Cardiac septum (tissue), 1 donor: Measurements from ENCODE around the gene ETFA. TPM values are rescaled to one million over a fixed set of nuclear protein-coding genes. Genes with fewer than 3 reads are reported as not detected.
A peak's percentile ranks its signal among the peaks of the same experiment; 100 is the strongest.

Experiments used
- DNase-seq: peaks from one replicate; pipeline ENCODE4 v3.0.0-alpha.2; 2020; ENCODE audit warnings: low spot score
- intact Hi-C: fragments of 100-400 bp; cut with DNase I; formaldehyde crosslinking; loops from one replicate; pipeline ENCODE4 v1.14.0; 2022
- total RNA-seq: library from RNA; stranded (reverse); fragmentation: NEBNext Ultra II Directional; extraction: Animal tissue kit (Norgen Biotek cat#: 25700); gene quantifications from one replicate; pipeline ENCODE4 v1.2.1, GENCODE V29; 2021
- donor health status: DM: no; HTN: no; CAD: no.

Gene ETFA
- total RNA-seq, 1 donor from 2014 or later: 351 TPM

DNA sequence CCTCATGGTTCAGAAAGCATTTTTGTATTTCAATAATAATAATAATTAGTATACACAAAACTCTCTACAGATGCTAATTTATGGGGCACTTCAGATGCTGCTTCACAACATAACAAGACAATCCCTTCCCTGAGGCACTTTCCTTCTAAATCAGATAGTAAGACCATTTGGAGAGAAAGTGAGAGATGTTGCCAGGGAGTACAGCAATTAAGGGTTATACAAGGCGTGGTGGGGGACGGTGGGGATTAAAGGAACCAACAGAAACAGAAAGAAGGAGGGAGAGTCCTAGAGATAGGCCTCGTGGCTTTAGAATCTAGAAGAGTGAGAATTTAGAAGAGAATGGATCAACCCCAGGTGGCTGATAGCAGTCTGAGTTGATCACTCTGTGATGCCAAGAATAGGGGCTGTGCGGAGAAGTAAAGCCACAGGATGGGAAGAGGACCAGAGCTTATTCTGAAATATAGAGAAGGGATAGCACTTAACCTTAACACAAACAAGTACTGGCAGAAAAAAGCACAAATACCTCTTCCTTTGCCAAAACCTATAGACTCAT, 76.9 kb downstream of the ETFA start:
- intact Hi-C loops: loop anchor here (5.0 kb wide), 1 partner anchor 42 kb away; no protein-coding TSS in a partner anchor
- no peak for DNase-seq

DNA sequence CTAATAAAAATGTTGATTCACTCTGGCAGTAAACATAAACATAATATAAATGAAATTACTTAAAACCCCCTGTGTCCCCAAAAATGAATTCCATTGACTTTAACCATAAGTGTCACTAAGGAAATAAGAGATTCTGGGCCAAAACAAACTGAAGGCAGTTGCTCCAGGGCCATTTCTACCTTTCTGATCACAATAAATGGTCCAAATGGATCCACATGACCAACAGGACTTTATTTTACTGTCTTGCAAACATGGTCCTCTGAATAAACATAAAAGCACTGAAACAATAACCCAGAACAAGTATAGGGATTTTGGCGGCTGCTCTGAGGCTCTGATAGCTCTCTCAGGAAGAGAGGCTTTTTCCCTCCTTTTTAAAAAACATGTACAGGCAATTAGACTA, 77.3 kb downstream of the ETFA start:
- no peak for DNase-seq
- intact Hi-C loops: loop anchor here (5.0 kb wide), 1 partner anchor 42 kb away; no protein-coding TSS in a partner anchor

DNA sequence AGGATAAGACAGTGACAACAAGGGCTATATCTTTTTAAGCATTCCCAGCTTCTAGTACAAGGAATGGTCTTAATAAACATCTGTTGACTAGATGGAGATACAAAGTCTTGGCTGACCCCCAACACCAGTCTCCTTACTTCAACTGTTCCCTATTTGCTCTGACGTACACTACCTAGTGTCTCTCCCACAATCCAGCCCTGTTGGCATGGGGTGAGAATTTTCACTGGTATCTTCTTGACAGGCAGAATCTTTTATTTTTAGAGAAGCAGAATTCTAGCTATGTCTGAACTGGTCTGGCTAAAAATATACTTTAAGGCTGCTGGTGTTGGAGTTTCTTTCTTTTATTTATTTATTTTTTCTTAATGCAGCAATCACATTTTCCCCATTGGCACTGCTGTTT, 82.0 kb downstream of the ETFA start:
- no peak for DNase-seq
- intact Hi-C loops: no loop called here

DNA sequence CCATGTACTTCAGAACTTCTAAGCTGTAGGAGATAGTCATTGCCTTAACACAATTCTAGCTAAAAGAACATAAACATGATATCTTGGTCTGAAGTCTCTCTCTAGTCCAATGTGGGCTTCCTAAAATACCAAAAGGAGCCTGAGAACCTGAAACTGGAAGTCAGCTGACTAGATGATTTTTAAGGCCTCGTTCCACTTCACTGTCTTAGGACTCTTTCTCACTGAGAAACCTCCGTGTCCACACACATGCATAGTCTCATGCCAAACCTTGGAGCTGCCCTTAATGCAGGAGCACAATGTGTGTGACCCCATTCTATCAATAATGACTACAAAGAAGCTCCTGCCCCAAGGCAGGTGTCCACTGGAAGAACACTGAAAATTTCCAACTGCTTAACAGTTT, 87.7 kb downstream of the ETFA start:
- DNase-seq: no peak
- intact Hi-C loops: no loop called here

DNA sequence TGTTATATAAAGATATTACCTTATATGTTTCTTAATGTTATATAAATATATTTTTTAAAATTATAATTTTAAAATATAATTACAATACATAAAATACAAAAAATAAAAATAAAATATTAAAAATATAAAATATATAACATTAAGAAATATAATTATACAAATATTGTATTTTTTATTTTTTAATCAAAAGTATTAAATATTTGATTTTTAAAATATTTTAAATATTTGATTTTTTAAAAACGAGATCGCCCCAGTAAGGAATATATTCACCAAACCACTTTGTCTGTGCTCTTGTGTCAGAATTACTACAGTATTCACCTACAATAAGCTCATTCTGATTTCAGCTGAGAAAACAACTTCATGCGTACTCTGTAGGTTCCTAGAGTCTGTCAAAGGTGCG, 89.1 kb downstream of the ETFA start:
- DNase-seq: no peak

DNA sequence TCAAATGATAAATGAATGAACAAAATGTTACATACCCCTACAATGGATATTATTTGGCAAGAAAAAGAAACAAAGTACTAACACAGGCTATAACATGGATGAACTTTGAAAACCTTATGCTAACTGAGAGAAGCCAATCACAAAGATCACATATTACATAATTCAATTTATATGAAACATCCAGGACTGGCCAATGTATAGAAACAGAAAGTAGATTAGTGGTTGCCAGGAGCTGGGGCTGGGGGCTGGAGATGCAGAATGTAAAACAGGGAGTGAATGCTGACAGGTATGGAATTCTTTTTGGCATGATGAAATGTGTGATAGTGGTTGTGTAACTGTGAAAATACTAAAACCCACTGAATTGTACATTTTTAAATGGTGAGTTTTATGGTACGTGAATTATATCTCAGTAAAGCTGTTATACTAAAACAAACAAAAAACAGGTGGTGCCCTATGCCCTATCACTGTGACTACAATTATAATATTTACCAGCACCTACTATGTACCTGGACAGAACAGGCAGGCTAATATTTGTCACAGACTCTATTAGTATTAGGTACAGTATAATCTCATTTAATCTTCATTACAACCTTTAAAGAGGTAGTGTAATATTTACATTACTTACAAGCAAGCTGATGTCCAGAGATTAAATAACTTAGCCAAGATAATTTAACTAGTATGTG, 90.0 kb downstream of the ETFA start:
- no peak for DNase-seq
- intact Hi-C loops: no loop called here

More for the DNA sequence above, 89.1 kb downstream of the ETFA start:
- intact Hi-C loops: no loop called here

DNA sequence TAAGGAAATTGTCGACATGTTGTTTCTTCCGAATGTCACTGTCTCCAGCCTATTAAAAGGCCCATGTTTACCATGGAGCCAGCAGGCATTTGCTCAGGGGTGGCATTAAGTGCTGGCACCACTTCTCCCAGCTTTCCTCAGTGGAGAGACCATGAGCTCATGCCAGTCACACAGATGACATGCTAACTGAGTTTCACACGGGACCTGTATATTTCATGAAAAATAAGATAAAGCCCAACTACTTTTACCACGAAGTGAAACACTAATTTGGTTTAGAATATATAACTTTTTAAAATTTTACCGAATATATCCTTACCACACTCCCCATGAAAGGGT, 93.4 kb downstream of the ETFA start:
- intact Hi-C loops: no loop called here
- DNase-seq: no peak

DNA sequence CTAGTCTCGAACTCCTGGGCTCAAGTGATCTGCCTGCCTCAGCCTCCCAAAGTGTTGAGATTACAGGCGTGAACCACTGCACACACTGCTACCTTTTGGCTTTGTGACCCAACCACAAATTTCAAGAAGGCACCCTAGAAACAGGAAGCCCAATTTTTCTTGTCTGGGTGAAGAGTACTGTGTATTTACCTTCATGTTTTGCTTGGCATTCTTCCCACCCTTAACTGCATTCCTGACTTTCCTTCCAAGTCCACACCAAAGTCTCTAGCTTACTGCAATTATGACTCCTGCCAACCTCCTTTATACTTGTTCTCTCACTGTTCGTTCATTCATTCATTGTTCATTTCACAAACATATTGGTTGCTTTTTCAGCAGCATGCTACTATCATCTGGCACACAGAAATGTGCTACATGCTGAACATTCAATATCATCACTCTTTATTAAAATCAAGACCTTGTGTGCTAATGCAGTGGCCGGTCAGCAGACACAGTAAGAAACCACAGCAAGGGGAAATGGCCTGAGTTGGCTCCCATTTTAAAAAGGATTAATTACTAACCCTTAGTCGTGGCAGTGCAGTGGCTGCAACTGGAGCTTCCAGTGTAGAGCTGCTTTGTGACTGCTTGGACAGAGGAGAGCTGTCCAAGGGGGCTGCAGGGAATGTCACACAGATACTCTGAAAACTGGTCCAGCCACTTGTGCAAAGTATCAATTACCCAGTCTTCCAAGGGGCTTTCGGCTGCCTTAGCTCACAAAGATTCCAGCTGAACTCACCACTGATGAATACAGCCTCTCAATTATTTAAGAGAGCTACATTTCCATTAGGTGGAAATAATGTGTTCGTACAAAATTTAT, 94.0 kb downstream of the ETFA start:
- intact Hi-C loops: no loop called here

DNA sequence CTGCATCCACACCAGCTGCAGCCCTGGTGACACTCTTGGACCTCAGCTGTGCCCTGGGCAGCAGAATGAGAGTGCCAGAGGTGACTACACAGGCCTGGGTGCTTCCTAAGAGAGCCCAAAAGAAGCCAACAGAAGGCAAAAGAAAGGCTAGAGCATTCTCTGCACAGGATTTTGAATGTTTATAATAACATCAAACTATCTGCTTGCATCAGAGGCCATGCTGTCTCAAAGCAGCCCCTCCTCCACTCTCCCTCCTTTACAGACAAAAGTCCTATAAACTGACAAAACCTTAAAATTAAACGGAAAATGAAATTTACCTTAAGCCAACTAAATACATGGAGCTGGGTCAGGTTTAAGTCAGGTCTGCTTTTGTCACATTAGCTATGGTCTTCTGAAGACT, 95.6 kb downstream of the ETFA start:
- intact Hi-C loops: no loop called here
- DNase-seq: no peak

More for the DNA sequence above, 94.0 kb downstream of the ETFA start:
- no peak for DNase-seq

DNA sequence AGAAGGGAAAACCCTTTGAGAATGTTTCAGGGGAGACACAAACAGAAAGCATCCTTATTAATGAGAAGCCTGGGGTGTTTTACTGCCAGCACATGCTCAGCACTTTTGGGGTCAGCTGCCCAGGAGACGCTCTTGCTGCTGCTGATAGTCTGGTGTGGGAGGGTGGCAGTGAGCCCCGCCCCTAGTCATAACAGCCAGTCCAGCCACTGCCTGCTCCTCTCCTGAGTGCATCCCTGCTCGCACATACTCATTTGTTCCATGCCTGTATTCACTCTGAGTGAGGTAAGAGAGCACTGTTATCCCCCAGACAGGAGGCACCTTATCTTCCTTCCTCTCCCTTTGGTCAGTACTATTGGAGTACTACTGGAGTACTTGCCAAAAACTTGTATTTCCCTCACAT, 101.3 kb downstream of the ETFA start:
- intact Hi-C loops: no loop called here
- no peak for DNase-seq

DNA sequence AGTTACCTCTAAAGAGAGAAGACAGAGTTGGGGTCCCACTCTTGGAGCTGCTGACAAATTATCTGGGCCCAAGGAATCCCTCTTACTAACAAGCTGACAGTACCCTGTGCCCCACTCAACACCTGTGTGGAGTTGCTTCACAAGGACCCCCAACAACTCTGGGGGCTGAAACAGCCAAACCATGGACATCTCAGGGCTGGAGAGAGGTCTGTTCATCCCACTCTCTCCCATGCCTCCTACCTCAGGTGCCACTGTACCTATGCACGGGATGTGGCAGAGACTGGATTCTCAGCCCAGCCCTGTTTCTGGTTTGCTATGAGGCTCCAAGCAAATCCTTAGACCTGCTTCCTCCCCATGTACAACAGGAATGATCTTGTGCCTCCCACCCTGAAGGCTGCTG, 101.7 kb downstream of the ETFA start:
- intact Hi-C loops: no loop called here
- DNase-seq: no peak

DNA sequence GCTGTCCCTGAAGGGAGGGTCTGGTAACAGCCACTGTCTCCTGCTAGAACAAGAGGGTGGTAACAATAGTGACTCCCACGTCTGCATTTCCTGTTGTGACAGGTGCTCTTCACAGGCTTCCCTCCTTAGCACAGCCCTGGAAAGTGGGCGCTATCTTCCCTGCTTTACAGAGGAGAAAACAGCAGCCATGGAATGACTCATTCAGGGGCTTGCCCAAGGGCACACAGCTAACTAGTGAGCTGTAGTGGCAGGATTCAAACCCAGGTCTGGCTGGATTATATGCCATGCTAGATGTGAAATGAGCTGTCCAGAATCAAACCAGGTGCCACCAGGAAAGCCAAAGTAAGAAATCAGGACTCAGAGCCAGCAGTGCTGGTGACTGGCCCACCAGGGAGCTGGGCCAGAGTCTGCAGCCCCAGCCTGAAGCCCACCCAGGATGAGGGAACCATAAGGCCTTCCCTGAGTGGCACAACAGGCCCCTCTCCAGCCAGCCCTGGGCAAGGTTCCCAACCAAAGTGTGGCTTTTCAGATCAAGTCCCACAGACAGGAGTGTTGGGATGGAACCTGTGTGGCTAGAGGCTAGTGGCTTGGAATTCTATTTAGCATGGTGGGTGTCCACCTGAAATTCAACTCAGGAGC, 102.4 kb downstream of the ETFA start:
- no peak for DNase-seq
- intact Hi-C loops: no loop called here

DNA sequence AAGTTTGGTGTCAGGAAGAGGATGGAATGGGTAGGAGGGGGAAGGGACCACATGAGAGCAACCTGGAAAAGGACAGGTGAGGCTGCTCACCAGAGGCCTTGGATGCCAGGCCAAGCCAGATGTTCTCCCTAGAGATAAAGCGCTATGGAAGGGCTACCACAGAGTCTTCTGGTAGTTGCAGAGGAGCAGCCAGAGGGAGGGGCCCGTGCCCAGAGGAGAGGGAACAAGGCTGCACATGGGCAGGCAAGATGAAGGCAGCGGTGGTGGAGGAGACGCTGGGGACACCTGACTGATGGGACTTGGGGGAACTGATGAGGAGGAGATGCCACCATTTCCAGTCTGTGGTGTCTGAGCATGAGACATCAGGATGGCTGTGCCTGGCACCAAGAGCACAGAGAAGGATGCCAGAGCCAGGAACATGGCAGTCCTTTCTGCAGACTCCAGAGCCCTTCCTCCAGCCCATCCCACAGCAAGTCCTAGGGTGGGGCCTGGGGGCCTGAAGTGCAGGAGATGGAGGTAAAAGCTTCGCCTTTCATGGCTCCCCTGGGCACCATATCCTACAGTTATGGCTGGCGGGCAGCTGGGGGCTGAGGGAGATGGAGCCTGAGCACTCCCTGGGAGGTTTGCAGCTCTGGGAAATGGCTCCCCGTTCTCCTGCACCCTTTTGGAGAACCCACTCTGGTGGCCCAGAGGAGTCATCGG, 103.0 kb downstream of the ETFA start:
- intact Hi-C loops: no loop called here
- no peak for DNase-seq

DNA sequence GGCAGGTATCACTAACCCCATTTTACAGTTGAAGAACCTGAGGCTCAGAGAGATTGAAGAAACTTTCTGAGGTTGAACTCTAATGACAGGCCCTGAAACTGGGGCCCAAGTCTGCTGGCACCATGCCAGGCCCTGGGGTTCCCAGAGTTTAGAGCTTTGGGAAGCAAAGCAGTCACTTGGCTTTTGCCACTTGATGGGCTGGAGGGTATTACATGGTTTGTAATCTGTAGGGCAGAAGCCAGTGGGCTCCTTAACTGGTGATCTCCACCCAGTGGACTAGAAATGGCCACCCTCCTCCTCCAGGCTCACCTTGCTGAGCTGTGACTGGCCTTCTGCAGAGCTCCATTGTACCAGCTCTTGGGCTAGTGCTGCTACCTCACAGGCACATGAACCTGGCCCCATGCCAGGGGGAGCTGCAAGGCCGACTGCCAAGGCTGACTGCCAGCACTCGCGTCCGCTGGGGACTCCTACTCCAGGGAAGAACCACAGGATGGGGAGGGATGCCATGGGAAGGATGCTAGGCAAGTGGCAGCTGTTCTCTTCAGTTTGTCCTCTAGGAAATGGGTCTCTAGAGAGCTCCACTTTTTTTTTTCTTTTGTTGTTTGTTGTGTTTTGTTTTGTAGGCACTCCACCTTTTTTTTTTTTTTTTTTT, 104.8 kb downstream of the ETFA start:
- intact Hi-C loops: no loop called here

DNA sequence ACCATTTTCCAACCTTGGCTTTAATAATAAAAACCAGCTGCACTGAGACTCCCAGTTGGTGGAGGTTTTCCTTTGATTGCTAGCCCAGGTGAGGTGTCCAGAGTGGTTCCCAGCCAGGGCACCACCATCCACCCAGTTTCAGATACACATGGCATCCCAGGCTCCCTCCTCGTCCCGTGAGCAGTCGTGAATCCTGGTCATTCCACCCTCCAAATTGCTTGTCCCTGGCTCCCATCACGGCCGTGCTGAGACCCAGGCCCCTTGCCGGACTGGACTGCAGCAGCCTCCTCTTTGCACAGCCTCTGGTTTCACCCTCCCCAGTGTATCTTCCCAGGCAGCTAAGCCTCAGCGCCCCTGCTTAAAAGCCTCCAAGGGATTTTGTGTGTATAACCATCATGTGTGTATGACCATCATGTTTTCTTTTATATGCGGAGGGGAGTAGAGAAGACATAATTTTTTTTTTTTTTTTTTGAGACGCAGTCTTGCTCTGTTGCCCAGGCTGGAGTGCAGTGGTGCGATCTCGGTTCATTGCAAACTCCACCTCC, 106.3 kb downstream of the ETFA start:
- intact Hi-C loops: loop anchor here (1.0 kb wide), 1 partner anchor 13 kb away; no protein-coding TSS in a partner anchor

More for the DNA sequence above, 104.8 kb downstream of the ETFA start:
- DNase-seq: peak; percentile 92

DNA sequence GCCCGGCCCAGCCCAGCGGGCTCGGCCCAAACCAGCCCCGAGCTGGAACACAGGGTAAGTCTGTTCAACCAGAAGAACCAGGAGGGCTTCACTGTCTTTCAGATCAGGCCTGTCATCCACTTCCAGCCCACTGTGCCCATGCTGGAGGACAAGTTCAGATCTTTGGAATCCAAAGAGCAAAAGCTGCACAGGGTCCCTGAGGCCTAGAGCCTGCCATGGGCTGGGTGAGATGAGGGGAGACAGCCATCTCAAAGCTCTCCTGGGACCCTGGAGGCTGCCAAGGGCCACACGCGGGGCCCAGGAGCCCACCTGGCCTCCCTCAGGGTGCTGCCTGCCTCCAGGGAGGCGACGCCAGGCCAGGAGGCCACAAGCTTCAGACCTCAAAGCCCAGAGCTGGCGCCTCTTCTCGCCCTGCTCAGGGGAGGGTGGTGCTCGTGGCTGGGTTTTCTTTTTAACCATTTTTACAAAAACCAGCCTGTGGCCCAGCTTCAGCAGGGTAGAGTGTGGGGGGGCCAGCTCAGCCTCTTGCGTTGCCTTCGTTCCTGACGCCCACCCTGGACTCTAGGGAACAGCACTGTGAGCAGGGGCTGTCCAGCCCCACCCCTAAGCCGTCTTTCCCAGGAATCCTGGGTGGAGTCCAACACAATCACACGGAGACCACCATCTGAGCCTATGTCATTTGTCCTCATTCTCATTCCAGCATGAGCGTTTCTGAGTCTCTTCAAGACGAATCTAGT, 107.0 kb downstream of the ETFA start:
- intact Hi-C loops: loop anchor here (1.0 kb wide), 1 partner anchor 12 kb away; no protein-coding TSS in a partner anchor

More for the DNA sequence above, 106.3 kb downstream of the ETFA start:
- no peak for DNase-seq

DNA sequence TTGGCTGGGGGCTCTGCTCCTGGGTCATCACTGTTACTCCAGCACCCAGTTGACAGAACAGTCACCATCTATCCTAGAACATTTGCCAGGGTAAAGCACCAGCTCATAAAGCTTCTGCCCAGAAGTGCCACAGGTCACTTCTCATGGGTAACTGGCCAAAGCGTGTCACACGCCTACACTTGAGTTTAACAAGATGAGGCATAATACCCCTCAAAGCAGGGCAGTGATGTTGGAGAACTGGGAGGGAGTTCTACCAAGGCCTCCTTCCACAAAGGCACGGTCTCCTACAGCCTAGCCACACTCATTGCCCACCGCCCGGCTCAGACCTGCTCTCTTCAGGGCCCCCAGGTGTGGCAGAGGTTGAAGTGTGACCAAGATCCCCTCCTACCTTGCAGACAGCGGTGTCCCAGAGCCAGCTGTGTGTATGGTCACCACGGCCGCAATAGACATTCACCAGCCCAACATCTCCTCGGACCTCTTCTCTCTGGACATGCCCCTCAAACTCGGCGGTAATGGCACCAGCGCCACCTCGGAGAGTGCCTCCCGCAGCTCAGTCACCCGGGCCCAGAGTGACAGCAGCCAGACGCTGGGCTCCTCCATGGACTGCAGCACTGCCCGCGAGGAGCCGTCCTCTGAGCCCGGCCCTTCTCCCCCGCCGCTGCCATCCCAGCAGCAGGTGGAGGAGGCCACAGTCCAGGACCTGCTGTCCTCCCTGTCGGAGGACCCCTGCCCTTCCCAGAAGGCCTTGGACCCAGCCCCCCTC, 107.7 kb downstream of the ETFA start:
- intact Hi-C loops: loop anchor here (1.0 kb wide), 1 partner anchor 11 kb away; no protein-coding TSS in a partner anchor
- no peak for DNase-seq

More for the DNA sequence above, 107.0 kb downstream of the ETFA start:
- DNase-seq: no peak
